Measurements from ENCODE around the gene CFAP97.

- TF ChIP-seq REST (IDR thresholded peaks at IDR 0.05; ENCODE audit: insufficient replicate concordance, low read depth) (no peak), CTCF (IDR thresholded peaks at IDR 0.05; ENCODE audit: insufficient read depth, low read length) (no peak), POLR2AphosphoS5 (IDR thresholded peaks at IDR 0.05; ENCODE audit: low read depth) (no peak), SPI1 (IDR thresholded peaks at IDR 0.05; ENCODE audit: borderline replicate concordance, low read depth) (no peak)
Measured at GRCh38 chr4:185209031-185209851, 5.4 kb upstream of the CFAP97 start, which contains the start of gene SNX25.

All from HL-60 (cell line).